SU-DHL-6 (cell line): ENCODE measurements around the gene RASA2.

Experiments
- H2AFZ ChIP-seq: fragments of 200-600 bp; sonication (generic); 2 replicates; pipeline ENCODE4 v1.6.1; 2014; ENCODE audit warnings: low read depth, mild to moderate bottlenecking, moderate library complexity, mixed read lengths, antibody characterized with exemption, low read length; ENCODE audit not compliant: severe bottlenecking
- H3F3A ChIP-seq: fragments of 200-600 bp; shearing (Covaris generic); 2 replicates; pipeline ENCODE4 v1.6.0; 2016; ENCODE audit warnings: antibody characterized with exemption, mild to moderate bottlenecking; ENCODE audit not compliant: insufficient read depth
- H3K27ac ChIP-seq: fragments of 200-600 bp; sonication (generic); 2 replicates; pipeline ENCODE4 v1.5.1; 2016; ENCODE audit warnings: low read depth, mild to moderate bottlenecking, low read length, moderate library complexity, mixed read lengths
- H3K27me3 ChIP-seq: fragments of 200-600 bp; sonication (generic), shearing (Covaris generic); 2 replicates; pipeline ENCODE4 v1.6.0; 2014; ENCODE audit warnings: mild to moderate bottlenecking, low read length
- H3K36me3 ChIP-seq: fragments of 200-600 bp; sonication (generic); 2 replicates; pipeline ENCODE4 v1.6.1; 2014; ENCODE audit warnings: mild to moderate bottlenecking, low read length, mixed read lengths
- H3K4me2 ChIP-seq: fragments of 300-600, 200-600 bp; shearing (Covaris generic), sonication (generic); 2 replicates; pipeline ENCODE4 v1.6.0; 2014; ENCODE audit warnings: low read length, low read depth, mild to moderate bottlenecking; ENCODE audit not compliant: poor library complexity, severe bottlenecking
- H3K4me3 ChIP-seq: fragments of 200-600 bp; sonication (generic); 2 replicates; pipeline ENCODE4 v1.5.1; 2014; ENCODE audit warnings: antibody characterized with exemption, low read length, mild to moderate bottlenecking, mixed read lengths; ENCODE audit not compliant: insufficient read depth, poor library complexity, severe bottlenecking
- H3K79me2 ChIP-seq: fragments of 200-600 bp; sonication (generic); 2 replicates; pipeline ENCODE4 v1.6.1; 2014; ENCODE audit warnings: mild to moderate bottlenecking, low read length, moderate library complexity; ENCODE audit not compliant: insufficient read depth
- H3K9ac ChIP-seq: fragments of 200-600 bp; sonication (generic); 2 replicates; pipeline ENCODE4 v1.7.0; 2014; ENCODE audit warnings: mild to moderate bottlenecking, low read length
- H3K9me2 ChIP-seq: fragments of 200-600 bp; sonication (generic); replicated peaks from 2 replicates; pipeline ENCODE4 v1.6.1; 2014; ENCODE audit warnings: low read length; ENCODE audit not compliant: insufficient read depth
- H3K9me3 ChIP-seq: fragments of 200-600 bp; sonication (generic); 2 replicates; pipeline ENCODE4 v1.6.1; 2014; ENCODE audit warnings: low read length, mixed read lengths; ENCODE audit not compliant: insufficient read depth
- H4K20me1 ChIP-seq: fragments of 200-600 bp; sonication (generic); 2 replicates; pipeline ENCODE4 v1.6.1; 2014; ENCODE audit warnings: low read depth, mild to moderate bottlenecking, antibody characterized with exemption, low read length, moderate library complexity, mixed read lengths
- EZH2phosphoT487 ChIP-seq: fragments of 200-600 bp; sonication (generic), shearing (Covaris generic); conservative IDR thresholded peaks from 2 replicates; pipeline ENCODE4 v1.6.1; 2018; ENCODE audit warnings: mild to moderate bottlenecking, antibody characterized with exemption, low read length, moderate library complexity, mixed read lengths
- TF ChIP-seq, protein P1 (sequence below): fragments of 200-600 bp; sonication (generic); IDR thresholded peaks from one replicate; pipeline ENCODE4 v1.5.1; 2017; ENCODE audit warnings: antibody characterized with exemption, mild to moderate bottlenecking, low read length, moderate library complexity; ENCODE audit not compliant: insufficient read depth, poor library complexity, severe bottlenecking

The RASA2 gene

DNA sequence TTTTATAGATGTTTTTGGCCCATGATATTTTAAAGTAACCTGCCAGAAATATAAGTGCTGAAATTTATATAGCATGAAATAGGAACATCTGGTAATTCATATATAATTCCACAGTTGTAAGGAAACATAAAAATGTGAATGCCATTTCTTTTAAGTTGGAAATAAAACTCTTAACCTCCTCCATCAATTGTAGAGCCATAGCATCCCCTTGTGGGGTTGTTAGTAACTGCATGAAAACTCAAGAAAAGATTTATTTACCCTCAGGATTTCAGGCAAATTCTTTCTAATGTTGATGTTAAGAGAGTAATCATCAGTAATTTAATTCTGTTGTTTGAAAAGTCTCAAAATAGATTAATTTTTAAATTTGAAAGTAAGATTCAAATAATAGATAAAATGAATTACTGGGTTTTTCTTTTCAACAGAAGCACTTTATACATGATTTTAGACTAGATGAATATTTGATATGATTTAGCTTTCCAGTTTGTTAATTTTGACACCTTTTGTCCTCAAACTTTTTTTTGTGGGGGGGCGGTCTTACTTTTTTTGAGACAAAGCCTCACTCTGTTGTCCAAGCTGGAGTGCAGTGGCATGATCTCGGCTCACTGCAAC, 74.7 kb downstream of the RASA2 start:
- Histone ChIP-seq H3K36me3 (0 out of 2 replicates have a peak, but pooled peaks cover 4% of the 10 kb centered on the region), H3K27me3 (no peaks in the 10 kb centered on the region)

DNA sequence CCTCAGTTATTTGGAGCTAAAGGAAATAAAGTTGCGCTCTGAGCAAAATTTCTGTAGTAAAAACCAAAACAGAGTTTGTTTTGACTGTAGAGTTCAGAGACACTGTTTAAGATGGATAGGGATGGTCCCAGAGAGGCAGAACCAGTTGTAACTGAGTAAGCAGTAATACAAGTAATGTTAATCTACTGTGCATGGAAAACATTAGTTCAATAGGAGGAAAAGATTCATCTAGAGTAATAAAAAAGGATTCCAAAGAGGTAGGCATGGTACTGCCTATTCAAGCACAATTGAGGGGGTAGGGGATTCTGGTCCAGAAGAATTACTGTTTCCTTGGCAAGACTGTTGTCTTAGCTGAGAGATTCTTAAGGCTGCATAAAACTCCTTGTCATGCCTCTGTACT, 77.4 kb downstream of the RASA2 start:
- Histone ChIP-seq H3K79me2 (no peaks in the 10 kb centered on the region), H3K9me2 (no peaks in the 10 kb centered on the region), H3F3A (peaks cover 8% of the 10 kb centered on the region; the same call in 1 of the 2 replicates), H3K36me3 (0 out of 2 replicates have a peak, but pooled peaks cover 4% of the 10 kb centered on the region), H2AFZ (no peak overlapping the region), H4K20me1 (no peaks in the 10 kb centered on the region), H3K27me3 (no peaks in the 10 kb centered on the region), H3K9me3 (no peaks in the 10 kb centered on the region), H3K27ac (no peak overlapping the region), H3K9ac (no peak overlapping the region), H3K4me3 (no peak overlapping the region), H3K4me2 (no peak overlapping the region)
- TF ChIP-seq EZH2phosphoT487 = no peak
- TF ChIP-seq, protein P1, sequence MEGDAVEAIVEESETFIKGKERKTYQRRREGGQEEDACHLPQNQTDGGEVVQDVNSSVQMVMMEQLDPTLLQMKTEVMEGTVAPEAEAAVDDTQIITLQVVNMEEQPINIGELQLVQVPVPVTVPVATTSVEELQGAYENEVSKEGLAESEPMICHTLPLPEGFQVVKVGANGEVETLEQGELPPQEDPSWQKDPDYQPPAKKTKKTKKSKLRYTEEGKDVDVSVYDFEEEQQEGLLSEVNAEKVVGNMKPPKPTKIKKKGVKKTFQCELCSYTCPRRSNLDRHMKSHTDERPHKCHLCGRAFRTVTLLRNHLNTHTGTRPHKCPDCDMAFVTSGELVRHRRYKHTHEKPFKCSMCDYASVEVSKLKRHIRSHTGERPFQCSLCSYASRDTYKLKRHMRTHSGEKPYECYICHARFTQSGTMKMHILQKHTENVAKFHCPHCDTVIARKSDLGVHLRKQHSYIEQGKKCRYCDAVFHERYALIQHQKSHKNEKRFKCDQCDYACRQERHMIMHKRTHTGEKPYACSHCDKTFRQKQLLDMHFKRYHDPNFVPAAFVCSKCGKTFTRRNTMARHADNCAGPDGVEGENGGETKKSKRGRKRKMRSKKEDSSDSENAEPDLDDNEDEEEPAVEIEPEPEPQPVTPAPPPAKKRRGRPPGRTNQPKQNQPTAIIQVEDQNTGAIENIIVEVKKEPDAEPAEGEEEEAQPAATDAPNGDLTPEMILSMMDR = no peak

More for the DNA sequence above, 74.7 kb downstream of the RASA2 start:
- Histone ChIP-seq H4K20me1 (no peaks in the 10 kb centered on the region), H3F3A (peaks cover 10% of the 10 kb centered on the region; the same call in 1 of the 2 replicates), H3K9me3 (no peaks in the 10 kb centered on the region), H3K4me3 (no peak overlapping the region), H3K27ac (no peak overlapping the region), H3K79me2 (no peaks in the 10 kb centered on the region), H3K9me2 (no peaks in the 10 kb centered on the region), H2AFZ (no peak overlapping the region), H3K4me2 (no peak overlapping the region), H3K9ac (no peak overlapping the region)
- no peak for TF ChIP-seq EZH2phosphoT487
- TF ChIP-seq, protein P1 = peak; percentile 79

DNA sequence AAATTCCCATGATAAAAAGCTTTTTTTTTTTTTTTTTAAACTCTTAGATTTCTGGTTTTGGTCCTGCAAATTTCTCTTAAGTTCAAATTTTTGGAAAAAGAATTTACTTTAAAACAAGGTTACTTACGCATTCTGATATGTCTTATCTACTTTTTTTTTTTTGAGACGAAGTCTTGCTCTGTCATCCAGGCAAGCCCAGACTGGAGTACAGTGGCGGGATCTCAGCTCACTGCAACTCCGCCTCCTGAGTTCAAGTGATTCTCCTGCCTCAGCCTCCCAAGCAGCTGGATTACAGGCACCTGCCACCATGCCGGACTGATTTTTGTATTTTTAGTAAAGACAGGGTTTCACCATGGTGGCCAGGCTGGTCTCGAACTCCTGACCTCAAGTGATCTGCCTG, 83.2 kb downstream of the RASA2 start:
- Histone ChIP-seq H3K27ac (no peak overlapping the region), H3K4me3 (no peak overlapping the region), H3K27me3 (no peaks in the 10 kb centered on the region), H4K20me1 (no peaks in the 10 kb centered on the region), H3K36me3 (peaks cover 6% of the 10 kb centered on the region; the same call in 1 of the 2 replicates), H3K9me3 (no peaks in the 10 kb centered on the region), H3K9ac (no peak overlapping the region), H3K79me2 (no peaks in the 10 kb centered on the region), H2AFZ (no peak overlapping the region), H3K9me2 (no peaks in the 10 kb centered on the region), H3F3A (no peaks in the 10 kb centered on the region), H3K4me2 (no peak overlapping the region)
- TF ChIP-seq, protein P1 = no peak
- TF ChIP-seq EZH2phosphoT487 = no peak
